ENCODE measurements around the gene TPCN1.

TPCN1 gene

DNA sequence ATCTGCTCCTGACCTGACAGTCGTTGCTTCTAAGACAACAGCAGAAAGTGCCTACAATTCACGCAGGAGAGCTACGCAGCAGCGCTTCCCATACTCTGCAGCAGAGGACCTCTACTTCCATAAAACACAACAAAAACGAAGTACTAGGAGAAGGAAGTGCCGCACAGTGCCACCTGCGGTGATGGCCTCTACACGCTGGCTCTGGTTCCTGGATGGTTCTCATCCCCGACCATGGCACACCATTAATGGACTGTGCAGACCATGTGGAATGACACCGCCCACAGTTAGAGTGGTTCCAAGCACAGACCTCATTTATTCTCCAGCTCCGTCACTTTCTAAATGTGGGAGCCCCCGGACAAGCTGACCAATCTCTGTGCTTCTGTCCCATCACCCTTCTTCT is 28.3 kb downstream of the TPCN1 start:
- Mint-ChIP-seq H3K27me3 (no peaks in the 10 kb centered on the region), H3K4me1 (ENCODE audit: low read depth) (no peaks in the 10 kb centered on the region), H3K36me3 (ENCODE audit: low read depth) (peaks cover 50% of the 10 kb centered on the region), H3K4me3 (no peak overlapping the region), H3K27ac (no peak overlapping the region), H3K9me3 (peaks cover 12% of the 10 kb centered on the region)

DNA sequence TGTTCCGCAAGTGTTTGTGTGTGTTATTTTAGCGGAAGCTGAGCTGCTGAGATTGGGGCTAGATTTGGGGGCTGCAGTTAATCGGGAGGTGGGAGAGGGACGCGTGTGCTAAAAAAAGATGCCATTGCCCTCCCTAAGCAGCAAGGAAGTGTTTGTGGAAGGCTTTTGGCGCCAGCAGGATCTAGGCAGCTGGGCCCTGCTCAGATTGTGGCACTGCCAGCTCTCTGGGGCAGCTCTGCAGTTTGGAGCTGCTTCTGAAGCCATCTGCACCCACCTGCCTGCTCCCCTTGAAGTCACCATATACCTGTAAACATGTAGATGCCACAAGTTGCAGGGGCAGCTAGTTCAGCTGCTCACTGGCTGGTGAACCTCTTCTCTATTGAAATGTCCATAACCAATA is 28.8 kb downstream of the TPCN1 start:
- peaks cover 50% of the 10 kb centered on the region for H3K36me3 Mint-ChIP-seq (ENCODE audit: low read depth)
- no peaks in the 10 kb centered on the region for H3K4me1 Mint-ChIP-seq (ENCODE audit: low read depth)
- no peak overlapping the region for H3K27ac Mint-ChIP-seq
- no peak overlapping the region for H3K4me3 Mint-ChIP-seq
- H3K27me3 Mint-ChIP-seq: no peaks in the 10 kb centered on the region
- peaks cover 12% of the 10 kb centered on the region for H3K9me3 Mint-ChIP-seq

DNA sequence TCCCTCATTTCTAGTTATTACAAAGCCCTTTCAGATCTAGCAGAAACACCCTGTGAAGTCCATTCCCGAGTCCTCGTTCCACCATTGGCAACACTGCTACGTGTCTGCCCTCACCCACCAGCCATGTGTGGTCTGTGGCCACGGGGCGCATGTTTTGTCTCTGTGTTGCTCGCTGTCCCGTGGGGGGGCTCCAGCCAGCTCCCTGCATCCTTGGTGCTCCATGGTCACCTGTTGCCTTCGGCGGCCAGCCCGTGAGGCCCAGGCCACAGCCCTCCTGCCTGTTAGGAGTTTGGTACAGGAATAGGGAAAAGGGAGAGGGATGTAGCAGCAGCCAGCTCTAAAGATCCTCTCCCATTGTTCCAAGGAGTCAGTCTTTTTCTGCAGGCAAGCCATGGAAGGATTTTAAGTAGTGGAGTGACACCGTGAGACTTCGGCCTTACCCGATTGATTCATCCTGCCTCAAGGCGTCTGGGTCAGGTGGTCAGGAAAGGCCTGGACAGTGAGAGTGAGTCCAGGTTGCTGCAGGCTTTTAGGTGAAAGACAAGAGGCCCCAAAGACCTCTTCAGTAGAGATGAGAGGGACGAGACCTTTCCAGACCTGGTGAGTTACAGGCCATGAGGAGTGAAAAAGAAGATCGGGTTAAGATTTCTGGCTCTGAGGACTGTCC is 30.3 kb downstream of the TPCN1 start:
- H3K27me3 Mint-ChIP-seq: no peaks in the 10 kb centered on the region
- H3K36me3 Mint-ChIP-seq (ENCODE audit: low read depth): peaks cover 50% of the 10 kb centered on the region
- H3K4me1 Mint-ChIP-seq (ENCODE audit: low read depth): peaks cover 1% of the 10 kb centered on the region
- H3K9me3 Mint-ChIP-seq: peaks cover 12% of the 10 kb centered on the region
- no peak overlapping the region for H3K4me3 Mint-ChIP-seq
- no peak overlapping the region for H3K27ac Mint-ChIP-seq

DNA sequence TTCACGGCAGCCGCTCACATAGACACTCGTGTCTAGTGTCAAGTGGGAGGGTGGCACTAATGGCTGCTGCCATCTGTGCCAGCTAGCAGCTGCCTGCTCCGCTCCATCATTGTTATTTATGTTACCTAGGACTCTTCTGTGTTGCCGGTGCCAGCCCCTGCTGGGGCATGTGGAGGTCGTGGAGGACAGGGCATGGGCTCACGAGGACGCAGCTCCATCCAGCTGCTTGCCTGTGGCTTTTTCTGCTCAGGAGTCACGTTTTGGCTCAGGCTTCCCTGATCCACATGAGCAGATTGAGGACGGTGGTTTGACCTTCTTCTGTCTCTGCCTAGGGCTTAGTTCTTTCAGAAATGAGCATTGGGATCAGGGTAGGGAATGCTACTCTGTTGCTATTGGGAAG is 31.2 kb downstream of the TPCN1 start:
- no peaks in the 10 kb centered on the region for H3K27me3 Mint-ChIP-seq
- H3K27ac Mint-ChIP-seq: no peak overlapping the region
- peaks cover 52% of the 10 kb centered on the region for H3K36me3 Mint-ChIP-seq (ENCODE audit: low read depth)
- peaks cover 12% of the 10 kb centered on the region for H3K9me3 Mint-ChIP-seq
- peaks cover 8% of the 10 kb centered on the region for H3K4me1 Mint-ChIP-seq (ENCODE audit: low read depth)
- H3K4me3 Mint-ChIP-seq: no peak overlapping the region

DNA sequence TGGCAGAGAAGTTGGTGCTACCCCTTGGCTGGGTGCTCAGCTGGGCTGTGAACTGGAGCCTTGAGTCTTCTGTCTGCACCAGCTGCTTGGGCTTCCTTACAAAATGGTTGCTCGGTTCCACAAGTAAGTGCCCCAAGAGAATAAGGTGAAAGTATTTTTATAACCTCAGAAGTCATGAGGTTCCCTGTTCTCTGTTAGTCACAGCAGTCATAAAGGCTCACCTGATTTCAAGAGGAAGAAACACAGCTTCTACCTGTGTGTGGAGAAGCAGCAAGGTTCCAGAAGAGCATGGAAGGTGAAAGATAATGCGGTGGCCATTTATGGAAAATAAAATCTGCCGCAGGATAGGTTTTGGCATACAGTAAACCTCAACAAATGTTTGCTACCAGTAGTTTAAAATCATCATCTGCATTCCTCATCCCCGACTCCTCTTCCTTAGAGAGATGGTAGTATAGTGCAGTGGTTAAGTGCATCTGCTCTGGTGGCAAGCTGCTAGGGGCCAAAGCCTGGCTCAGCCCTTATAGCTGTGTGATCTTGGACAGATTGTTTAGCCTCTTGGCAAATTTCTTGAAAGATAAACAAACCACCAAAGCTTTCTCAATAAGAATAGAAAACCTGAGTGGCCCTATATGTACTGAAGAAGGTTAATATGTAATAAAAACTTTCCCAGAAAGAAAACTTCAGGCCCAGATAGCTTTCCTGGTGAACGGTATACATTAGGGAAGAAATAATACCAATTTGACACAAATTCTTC is 32.4 kb downstream of the TPCN1 start:
- Mint-ChIP-seq H3K36me3 (ENCODE audit: low read depth) (peaks cover 51% of the 10 kb centered on the region), H3K4me1 (ENCODE audit: low read depth) (peaks cover 8% of the 10 kb centered on the region), H3K4me3 (no peak overlapping the region), H3K27me3 (no peaks in the 10 kb centered on the region), H3K27ac (no peak overlapping the region), H3K9me3 (peaks cover 12% of the 10 kb centered on the region)

DNA sequence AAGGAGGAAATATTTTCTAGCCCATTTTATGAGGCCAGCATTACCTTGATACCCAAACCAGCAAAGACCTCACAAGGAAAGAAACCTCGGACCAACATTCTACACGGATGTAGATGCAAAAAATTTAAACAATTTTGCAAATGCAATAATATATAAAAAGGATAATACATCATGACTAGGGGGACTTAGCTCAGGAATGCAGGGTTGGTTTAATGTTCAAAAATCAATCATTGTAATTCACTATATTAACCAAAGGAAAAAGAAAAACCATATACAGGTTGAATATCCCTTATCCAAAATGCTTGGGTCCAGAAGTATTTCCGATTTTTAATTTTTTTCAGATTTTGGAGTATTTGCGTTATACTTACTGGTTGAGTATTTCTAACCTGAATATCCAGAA is 33.0 kb downstream of the TPCN1 start:
- Mint-ChIP-seq H3K27ac (no peak overlapping the region), H3K4me1 (ENCODE audit: low read depth) (peaks cover 11% of the 10 kb centered on the region), H3K4me3 (no peak overlapping the region), H3K9me3 (peaks cover 12% of the 10 kb centered on the region), H3K27me3 (no peaks in the 10 kb centered on the region), H3K36me3 (ENCODE audit: low read depth) (peaks cover 49% of the 10 kb centered on the region)

DNA sequence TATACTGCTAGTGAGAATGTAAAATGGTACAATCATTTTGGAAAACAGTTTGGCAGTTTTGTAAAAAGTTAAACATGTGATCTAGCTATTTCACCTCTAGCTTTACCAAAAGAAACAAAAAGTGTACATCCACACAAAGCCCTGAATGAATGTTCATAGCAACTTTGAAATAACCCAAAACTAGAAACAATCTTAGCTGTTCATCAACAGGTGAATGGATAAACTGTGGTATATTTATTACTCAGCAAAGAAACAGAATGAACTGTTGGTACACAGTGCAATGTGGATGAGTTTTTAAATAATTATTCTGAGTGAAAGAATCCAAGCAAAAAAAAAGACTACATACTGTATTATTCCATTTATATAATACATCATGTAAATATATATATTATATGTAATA is 36.3 kb downstream of the TPCN1 start:
- Mint-ChIP-seq H3K4me3 (no peak overlapping the region), H3K36me3 (ENCODE audit: low read depth) (peaks cover 46% of the 10 kb centered on the region), H3K27me3 (no peaks in the 10 kb centered on the region), H3K4me1 (ENCODE audit: low read depth) (peaks cover 40% of the 10 kb centered on the region), H3K27ac (no peak overlapping the region), H3K9me3 (peaks cover 10% of the 10 kb centered on the region)

DNA sequence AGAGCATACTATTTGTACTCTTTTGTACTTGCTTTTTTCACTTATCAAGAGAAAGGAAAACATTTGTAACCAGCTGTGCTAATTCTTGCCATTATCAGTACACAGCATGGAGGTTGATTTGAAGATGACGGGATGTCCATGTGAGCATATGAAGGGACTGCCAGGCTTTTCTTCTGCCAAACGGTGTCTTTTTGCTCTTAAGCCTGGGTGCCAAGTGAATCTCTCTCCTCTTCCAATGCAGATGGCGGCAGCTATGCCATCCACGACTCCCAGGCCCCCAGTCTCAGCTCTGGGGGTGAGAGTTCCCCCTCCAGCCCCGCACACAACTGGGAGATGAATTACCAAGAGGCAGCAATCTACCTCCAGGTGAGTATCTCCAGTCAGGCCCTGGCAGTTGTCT is 38.9 kb downstream of the TPCN1 start:
- H3K36me3 Mint-ChIP-seq (ENCODE audit: low read depth): peaks cover 39% of the 10 kb centered on the region
- H3K27me3 Mint-ChIP-seq: no peaks in the 10 kb centered on the region
- H3K4me3 Mint-ChIP-seq: no peak overlapping the region

DNA sequence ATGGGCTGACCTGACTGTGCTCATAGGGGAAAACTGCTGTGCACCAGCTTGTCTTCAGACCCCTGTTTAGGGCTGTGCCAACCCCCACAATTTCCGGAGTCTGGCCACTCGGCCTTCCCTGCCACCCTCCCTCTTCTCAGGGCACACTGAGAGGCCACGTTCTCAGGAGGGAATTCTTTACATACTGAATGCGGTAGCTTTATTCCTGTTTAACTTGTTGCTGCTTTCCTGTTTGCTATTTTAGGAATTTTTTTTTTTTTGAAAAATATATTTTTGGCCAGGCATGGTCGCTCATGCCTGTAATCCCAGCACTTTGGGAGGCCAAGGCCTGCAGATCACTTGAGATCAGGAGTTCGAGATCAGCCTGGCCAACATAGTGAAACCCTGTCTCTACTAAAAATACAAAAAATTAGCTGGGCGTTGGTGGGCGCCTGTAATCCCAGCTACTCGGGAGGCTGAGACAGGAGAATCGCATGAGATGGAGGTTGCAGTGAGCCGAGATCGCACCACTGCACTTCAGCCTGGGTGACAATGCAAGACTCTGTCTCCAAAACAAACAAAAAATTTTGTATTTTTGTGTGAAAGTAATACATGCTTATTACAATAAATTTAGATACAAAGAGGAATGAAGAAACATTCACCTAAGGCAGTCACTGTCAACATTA is 39.5 kb downstream of the TPCN1 start:
- Mint-ChIP-seq H3K4me3 (no peak overlapping the region), H3K36me3 (ENCODE audit: low read depth) (peaks cover 40% of the 10 kb centered on the region), H3K27ac (peak overlapping the region; percentile 52), H3K9me3 (no peaks in the 10 kb centered on the region), H3K4me1 (ENCODE audit: low read depth) (peaks cover 55% of the 10 kb centered on the region), H3K27me3 (no peaks in the 10 kb centered on the region)

More for the DNA sequence above, 38.9 kb downstream of the TPCN1 start:
- Mint-ChIP-seq H3K4me1 (ENCODE audit: low read depth) (peaks cover 55% of the 10 kb centered on the region), H3K27ac (peak overlapping the region; percentile 52), H3K9me3 (no peaks in the 10 kb centered on the region)

DNA sequence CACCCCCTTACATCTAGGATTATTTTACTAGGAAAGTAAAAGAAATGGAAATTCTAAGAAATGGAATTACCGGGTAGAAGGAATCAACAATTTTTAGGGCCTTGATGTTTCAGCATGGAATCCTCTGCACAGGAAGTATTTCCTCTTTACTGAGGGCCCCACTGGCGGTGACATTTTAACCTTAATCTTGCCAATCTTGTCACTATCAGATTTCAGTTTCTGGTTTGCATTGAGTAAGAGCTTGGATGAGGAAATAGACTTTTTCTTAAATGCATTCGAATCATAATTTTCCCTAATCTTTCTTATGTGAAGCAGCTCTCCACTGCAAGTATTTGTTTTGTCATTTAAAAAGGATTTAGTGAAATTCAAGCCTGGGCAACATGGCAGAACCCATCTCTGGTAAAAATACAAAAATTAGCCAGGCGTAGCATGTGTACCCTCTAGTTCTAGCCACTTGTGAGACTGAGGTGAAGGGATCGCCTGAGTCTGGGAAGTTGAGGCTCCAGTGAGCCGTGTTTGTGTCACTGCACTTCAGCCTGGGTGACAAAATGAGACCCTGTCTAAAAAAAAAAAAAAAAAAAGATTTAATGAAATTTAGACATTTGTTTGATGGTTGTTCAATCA is 40.7 kb downstream of the TPCN1 start:
- Mint-ChIP-seq H3K27me3 (no peaks in the 10 kb centered on the region), H3K27ac (peak overlapping the region; percentile 81), H3K36me3 (ENCODE audit: low read depth) (peaks cover 49% of the 10 kb centered on the region), H3K9me3 (no peaks in the 10 kb centered on the region), H3K4me3 (peak overlapping the region; percentile 52), H3K4me1 (ENCODE audit: low read depth) (peaks cover 49% of the 10 kb centered on the region)

DNA sequence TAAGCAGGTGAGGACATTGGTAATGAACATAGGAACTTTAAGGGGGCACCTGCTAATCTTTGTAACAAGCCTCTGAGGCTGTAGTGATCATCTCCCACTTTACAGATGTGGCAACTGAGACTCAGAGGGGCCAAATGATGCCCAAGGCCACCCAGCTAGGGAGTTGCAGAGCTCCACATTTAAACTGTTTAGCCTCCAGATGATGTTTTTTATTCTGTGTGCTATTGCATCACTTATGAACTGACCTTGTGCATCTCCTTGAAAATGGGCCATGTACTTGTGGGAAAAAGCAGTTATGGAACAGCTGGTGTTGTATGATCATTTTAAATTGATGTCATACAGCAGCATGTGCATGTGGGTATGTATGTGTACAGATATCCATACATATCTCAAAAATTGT is 41.4 kb downstream of the TPCN1 start:
- peak overlapping the region; percentile 81 for H3K27ac Mint-ChIP-seq
- peaks cover 46% of the 10 kb centered on the region for H3K36me3 Mint-ChIP-seq (ENCODE audit: low read depth)
- no peaks in the 10 kb centered on the region for H3K27me3 Mint-ChIP-seq
- peak overlapping the region; percentile 30 for H3K4me3 Mint-ChIP-seq
- no peaks in the 10 kb centered on the region for H3K9me3 Mint-ChIP-seq
- H3K4me1 Mint-ChIP-seq (ENCODE audit: low read depth): peaks cover 46% of the 10 kb centered on the region

DNA sequence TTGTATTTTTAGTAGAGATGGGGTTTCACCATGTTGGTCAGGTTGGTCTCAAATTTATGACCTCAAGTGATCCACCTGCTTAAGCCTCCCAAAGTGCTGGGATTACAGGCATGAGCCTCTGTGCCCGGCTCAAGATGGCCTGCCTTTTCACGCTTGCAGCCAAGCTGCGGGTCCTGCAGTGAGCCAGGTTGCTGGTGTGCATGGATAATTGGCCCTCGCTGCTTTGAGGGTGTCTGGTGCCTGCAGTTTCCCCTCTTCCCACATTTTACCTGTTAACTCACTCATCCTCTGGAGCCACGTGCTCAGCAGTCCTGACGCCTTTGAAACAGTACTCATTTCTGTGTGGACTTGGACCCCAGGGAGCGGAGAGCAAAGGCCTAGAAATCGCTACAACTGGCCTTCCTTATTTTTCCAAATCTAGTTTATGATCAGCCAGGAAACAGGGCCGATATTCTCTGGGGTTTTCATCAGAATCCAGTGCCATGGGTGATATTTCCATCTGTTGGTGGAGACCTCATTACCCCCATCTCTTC is 42.2 kb downstream of the TPCN1 start:
- Mint-ChIP-seq H3K36me3 (ENCODE audit: low read depth) (peaks cover 43% of the 10 kb centered on the region), H3K27me3 (no peaks in the 10 kb centered on the region)

DNA sequence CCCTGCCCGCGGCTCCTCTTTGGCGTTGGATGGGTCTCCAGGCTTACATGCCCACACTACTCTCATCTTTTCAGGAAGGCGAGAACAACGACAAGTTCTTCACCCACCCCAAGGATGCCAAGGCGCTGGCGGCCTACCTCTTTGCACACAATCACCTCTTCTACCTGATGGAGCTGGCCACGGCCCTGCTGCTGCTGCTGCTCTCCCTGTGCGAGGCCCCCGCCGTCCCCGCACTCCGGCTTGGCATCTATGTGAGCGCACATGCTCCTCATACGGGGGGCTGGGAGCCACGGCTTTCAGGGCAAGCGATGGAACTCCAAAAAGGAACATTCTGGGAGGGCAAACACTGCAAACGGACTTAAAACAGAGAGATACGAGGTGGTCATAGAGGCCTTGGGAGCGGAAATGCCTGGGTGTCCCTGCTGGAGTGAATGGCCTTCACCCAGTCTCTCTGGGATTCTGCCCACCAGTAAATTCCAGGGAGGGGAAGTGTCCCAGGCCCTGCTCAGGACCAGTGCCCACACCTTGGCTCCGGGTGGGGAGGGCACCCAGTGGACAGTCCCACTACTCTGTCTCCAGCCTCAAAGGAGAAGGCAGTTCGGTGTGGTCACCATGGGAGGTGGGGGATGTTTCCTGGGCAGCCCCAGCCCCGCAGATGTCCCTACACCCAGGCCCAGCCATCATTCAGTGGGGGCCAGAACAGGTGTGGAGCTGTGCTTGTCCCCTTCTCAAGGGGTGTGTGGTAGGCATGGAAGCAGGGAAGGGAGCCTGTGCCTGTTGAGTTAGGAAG is 45.0 kb downstream of the TPCN1 start:
- peak overlapping the region; percentile 26 for H3K27ac Mint-ChIP-seq
- H3K4me1 Mint-ChIP-seq (ENCODE audit: low read depth): peaks cover 28% of the 10 kb centered on the region
- peaks cover 48% of the 10 kb centered on the region for H3K36me3 Mint-ChIP-seq (ENCODE audit: low read depth)
- H3K9me3 Mint-ChIP-seq: no peaks in the 10 kb centered on the region
- no peaks in the 10 kb centered on the region for H3K27me3 Mint-ChIP-seq
- H3K4me3 Mint-ChIP-seq: no peak overlapping the region

More for the DNA sequence above, 42.2 kb downstream of the TPCN1 start:
- Mint-ChIP-seq H3K9me3 (no peaks in the 10 kb centered on the region), H3K4me1 (ENCODE audit: low read depth) (peaks cover 46% of the 10 kb centered on the region), H3K27ac (peak overlapping the region; percentile 51), H3K4me3 (peak overlapping the region; percentile 5)

DNA sequence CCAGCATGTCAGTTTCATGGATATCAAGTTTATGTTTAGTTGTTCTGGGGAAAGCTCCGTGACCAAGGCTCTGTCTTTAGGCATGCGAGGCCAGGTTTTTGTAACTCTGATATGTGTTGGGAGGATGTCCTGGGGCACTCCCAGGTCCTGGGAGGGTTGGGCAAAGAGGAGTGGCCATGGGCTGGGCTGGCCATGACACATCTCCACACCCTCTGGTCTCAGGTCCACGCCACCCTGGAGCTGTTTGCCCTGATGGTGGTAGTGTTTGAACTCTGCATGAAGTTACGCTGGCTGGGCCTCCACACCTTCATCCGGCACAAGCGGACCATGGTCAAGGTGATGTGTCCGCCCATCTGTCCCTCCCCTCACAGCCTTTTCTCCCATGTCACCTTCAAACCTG is 46.4 kb downstream of the TPCN1 start:
- H3K4me1 Mint-ChIP-seq (ENCODE audit: low read depth): peaks cover 28% of the 10 kb centered on the region
- H3K4me3 Mint-ChIP-seq: no peak overlapping the region
- no peak overlapping the region for H3K27ac Mint-ChIP-seq
- no peaks in the 10 kb centered on the region for H3K9me3 Mint-ChIP-seq
- H3K27me3 Mint-ChIP-seq: no peaks in the 10 kb centered on the region
- H3K36me3 Mint-ChIP-seq (ENCODE audit: low read depth): peaks cover 48% of the 10 kb centered on the region

All from stimulated activated naive CD8-positive, alpha-beta T cell treated with anti-CD3 and anti-CD28 coated beads, Interleukin-15, Interleukin-2, amounts not matched to agents 100 ng/mL and 50 ng/mL, for 24 hours (primary cell).